Hematopoietic multipotent progenitor cell (in vitro differentiated cells): ENCODE data around the gene RRM1. TPM values are rescaled to one million over a fixed set of nuclear protein-coding genes. Genes with fewer than 3 reads are reported as not detected.

Experiments used
- DNase-seq, 3 donors: peaks; one replicate each; pipeline ENCODE4 v3.0.0-alpha.2; 2011 to 2015; ENCODE audit warnings: low read depth in 2 of 3, low spot score in 2 of 3
- total RNA-seq: library from RNA; depleted of rRNA; stranded (reverse); fragments of >200 nt; gene quantifications from one replicate; pipeline ENCODE4 v1.2.3, GENCODE V29; 2012

RRM1 gene
- total RNA-seq, 1 donor, result 35.3 TPM

- no peak for DNase-seq
Measured at GRCh38 chr11:4184163-4184916, 89.7 kb downstream of the RRM1 start.

GRCh38 chr11:4185561-4185960 is 91.0 kb downstream of the RRM1 start:
- peak in 1 of 3 donors; percentile 55 for DNase-seq

GRCh38 chr11:4186464-4187054 is 92.0 kb downstream of the RRM1 start:
- no peak for DNase-seq

- peak; percentile 63 to 82 (median 79) for DNase-seq
Measured at GRCh38 chr11:4187055-4187988, 92.7 kb downstream of the RRM1 start.

Other genes with a start within 250 kb of the RRM1 start
- gene STIM1, start 239.1 kb upstream of the RRM1 start, total RNA-seq, result 80.2 TPM